Neural cell (in vitro differentiated cells): ENCODE results near the gene TBC1D16. TPM values are rescaled to one million over a fixed set of nuclear protein-coding genes. Genes with fewer than 3 reads are reported as not detected.

Experiments
- H2AFZ ChIP-seq: fragments of 200-600, 300-800 bp; sonication (generic), shearing (Covaris generic); 2 replicates; pipeline ENCODE4 v1.6.0; 2014; ENCODE audit warnings: low read depth, mild to moderate bottlenecking, antibody characterized with exemption, low read length, moderate library complexity
- H3F3A ChIP-seq: fragments of 200-600 bp; shearing (Covaris generic); 2 replicates; pipeline ENCODE4 v1.6.1; 2016; ENCODE audit warnings: mild to moderate bottlenecking, moderate library complexity, mixed read lengths, antibody characterized with exemption, low read length; ENCODE audit not compliant: insufficient read depth, poor library complexity, severe bottlenecking
- H3K27ac ChIP-seq: fragments of 200-600, 300-800 bp; sonication (generic), shearing (Covaris generic); 2 replicates; pipeline ENCODE4 v1.5.1; 2014; ENCODE audit warnings: mild to moderate bottlenecking, low read length, moderate library complexity
- H3K27me3 ChIP-seq: fragments of 300-800, 200-600 bp; sonication (generic), shearing (Covaris generic); 2 replicates; pipeline ENCODE4 v1.6.0; 2014; ENCODE audit warnings: mild to moderate bottlenecking, low read depth, low read length, moderate library complexity; ENCODE audit not compliant: insufficient read depth
- H3K36me3 ChIP-seq: fragments of 300-800, 200-600 bp; sonication (generic), shearing (Covaris generic); 2 replicates; pipeline ENCODE4 v1.5.1; 2014; ENCODE audit warnings: mild to moderate bottlenecking, antibody characterized with exemption, low read length, moderate library complexity; ENCODE audit not compliant: insufficient read depth
- H3K4me2 ChIP-seq: fragments of 300-800, 200-600 bp; sonication (generic), shearing (Covaris generic); 2 replicates; pipeline ENCODE4 v1.6.0; 2014; ENCODE audit warnings: mild to moderate bottlenecking, low read length
- H3K4me3 ChIP-seq: fragments of 300-800, 200-600 bp; sonication (generic), shearing (Covaris generic); 2 replicates; pipeline ENCODE4 v1.5.1; 2014; ENCODE audit warnings: mild to moderate bottlenecking, low read length, moderate library complexity
- H3K79me2 ChIP-seq: fragments of 200-600 bp; shearing (Covaris generic); replicated peaks from 2 replicates; pipeline ENCODE4 v1.6.0; 2014; ENCODE audit warnings: mild to moderate bottlenecking, low read length, moderate library complexity; ENCODE audit not compliant: insufficient read depth
- H3K9ac ChIP-seq: fragments of 300-800, 200-600 bp; sonication (generic), shearing (Covaris generic); 2 replicates; pipeline ENCODE4 v1.6.1; 2016; ENCODE audit warnings: mild to moderate bottlenecking, low read length, mixed read lengths
- H3K9me2 ChIP-seq: fragments of 200-600 bp; shearing (Covaris generic); 2 replicates; pipeline ENCODE4 v1.6.1; 2016; ENCODE audit warnings: mild to moderate bottlenecking, low read length, mixed read lengths; ENCODE audit not compliant: insufficient read depth
- H3K9me3 ChIP-seq: fragments of 200-600, 300-800 bp; sonication (generic), shearing (Covaris generic); 2 replicates; pipeline ENCODE4 v1.6.1; 2016; ENCODE audit warnings: mild to moderate bottlenecking, mixed run types, low read length, moderate library complexity, mixed read lengths
- H4K20me1 ChIP-seq: fragments of 200-600 bp; shearing (Covaris generic); 2 replicates; pipeline ENCODE4 v1.6.1; 2016; ENCODE audit warnings: mild to moderate bottlenecking, mixed run types; ENCODE audit not compliant: insufficient read depth
- CTCF ChIP-seq: fragments of 450-650 bp; IDR thresholded peaks from 2 replicates; pipeline ENCODE4 v1.5.1; 2014; ENCODE audit warnings: antibody characterized with exemption, mild to moderate bottlenecking, moderate library complexity; ENCODE audit not compliant: poor library complexity, severe bottlenecking
- EP300 ChIP-seq: fragments of 450-650 bp; conservative IDR thresholded peaks from 2 replicates; pipeline ENCODE4 v1.6.1; 2014; ENCODE audit warnings: antibody characterized with exemption, mild to moderate bottlenecking, moderate library complexity; ENCODE audit not compliant: poor library complexity, severe bottlenecking
- EZH2 ChIP-seq: fragments of 200-600, 300-800 bp; shearing (Covaris generic), sonication (generic); IDR thresholded peaks from 2 replicates; pipeline ENCODE4 v1.6.1; 2014; ENCODE audit warnings: antibody characterized with exemption, low read length, borderline replicate concordance, mild to moderate bottlenecking; ENCODE audit not compliant: insufficient read depth, poor library complexity, severe bottlenecking
- MXI1 ChIP-seq: fragments of 450-650 bp; conservative IDR thresholded peaks from 2 replicates; pipeline ENCODE4 v1.6.1; 2014; ENCODE audit warnings: antibody characterized with exemption, mild to moderate bottlenecking; ENCODE audit not compliant: poor library complexity, severe bottlenecking
- POLR2AphosphoS5 ChIP-seq: IDR thresholded peaks from 2 replicates; pipeline ENCODE4 v1.6.1; 2012
- RAD21 ChIP-seq: fragments of 450-650 bp; conservative IDR thresholded peaks from 2 replicates; pipeline ENCODE4 v1.6.1; 2014; ENCODE audit warnings: antibody characterized with exemption, mild to moderate bottlenecking, moderate library complexity
- REST ChIP-seq: IDR thresholded peaks from 2 replicates; pipeline ENCODE4 v1.6.1; 2012; ENCODE audit warnings: borderline replicate concordance
- SMC3 ChIP-seq: fragments of 450-650 bp; conservative IDR thresholded peaks from 2 replicates; pipeline ENCODE4 v1.6.1; 2014; ENCODE audit warnings: antibody characterized with exemption, mild to moderate bottlenecking, moderate library complexity; ENCODE audit not compliant: poor library complexity
- TAF1 ChIP-seq: IDR thresholded peaks from 2 replicates; pipeline ENCODE4 v1.6.1; 2012; ENCODE audit warnings: low read depth
- polyA plus RNA-seq: library from polyadenylated mRNA; depleted of rRNA; stranded (reverse); fragments of >200 nt; gene quantifications from 2 replicates; pipeline ENCODE4 v1.2.3, GENCODE V29; 2014

Gene TBC1D16
- polyA plus RNA-seq, 1 donor from 2014 or later = 19.8 TPM

- H3K36me3 ChIP-seq = no peaks in the 10 kb centered on the region
Measured at GRCh38 chr17:80007939-80008338, 27.7 kb downstream of the TBC1D16 start.

More at GRCh38 chr17:80007939-80008338, 27.7 kb downstream of the TBC1D16 start:
- Histone ChIP-seq H2AFZ (no peak overlapping the region), H3K4me3 (no peak overlapping the region), H3K4me2 (no peak overlapping the region), H3K9me2 (no peaks in the 10 kb centered on the region), H3K9ac (no peak overlapping the region), H4K20me1 (no peaks in the 10 kb centered on the region), H3K27ac (no peak overlapping the region), H3K9me3 (no peaks in the 10 kb centered on the region), H3K27me3 (no peaks in the 10 kb centered on the region), H3K79me2 (no peaks in the 10 kb centered on the region), H3F3A (no peaks in the 10 kb centered on the region)
- TF ChIP-seq POLR2AphosphoS5 (no peak), EZH2 (no peak), CTCF (no peak), MXI1 (no peak), REST (no peak), TAF1 (no peak), SMC3 (no peak), RAD21 (no peak), EP300 (no peak)
